Myocyte (in vitro differentiated cells): Measurements from ENCODE around the gene DCST1. TPM values are rescaled to one million over a fixed set of nuclear protein-coding genes. Genes with fewer than 3 reads are reported as not detected.

Source experiments
- DNase-seq: peaks from one replicate; pipeline ENCODE4 v3.0.0-alpha.2; 2012; ENCODE audit warnings: low read depth
- total RNA-seq: library from RNA; depleted of rRNA; stranded (reverse); fragments of >200 nt; gene quantifications from 2 replicates; pipeline ENCODE4 v1.2.3, GENCODE V29; 2014

Gene DCST1
- total RNA-seq, 1 donor from 2014 or later, result not detected

DNA sequence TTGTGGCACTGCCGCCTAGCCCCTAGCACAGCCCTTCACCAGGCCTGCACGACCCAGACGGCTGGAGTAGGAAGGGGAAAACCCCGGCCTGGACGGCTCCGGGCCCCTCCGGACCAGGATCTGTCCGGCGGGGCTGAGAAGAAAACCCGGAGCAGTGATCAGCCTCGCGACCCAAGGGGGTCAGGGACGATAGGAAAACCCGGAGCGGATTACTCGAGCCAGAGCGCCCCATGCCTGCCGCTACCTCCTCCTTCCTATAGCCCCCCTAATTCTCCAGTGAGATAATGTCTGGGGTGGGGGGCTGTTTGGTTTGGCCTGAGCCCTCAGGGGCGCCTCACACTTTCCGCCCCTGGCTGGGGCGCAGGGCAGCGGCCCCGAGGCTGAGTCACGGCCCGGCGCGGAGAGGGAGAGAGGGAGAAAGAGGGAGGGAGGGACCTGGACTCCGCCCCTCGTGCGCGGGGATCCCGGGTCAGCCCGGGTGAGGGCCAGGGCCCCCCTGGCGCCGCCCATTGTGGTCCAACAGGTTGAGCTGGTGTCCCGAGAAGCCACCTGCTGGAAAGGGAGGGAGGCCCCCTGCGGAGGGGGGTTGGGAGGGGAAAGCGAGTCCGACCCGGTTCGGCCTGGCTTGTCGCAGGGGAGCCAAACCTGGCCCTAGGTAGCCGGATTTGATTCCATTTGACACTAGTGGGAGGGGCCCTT lies 32.7 kb upstream of the DCST1 start:
- peak; percentile 94 for DNase-seq

DNA sequence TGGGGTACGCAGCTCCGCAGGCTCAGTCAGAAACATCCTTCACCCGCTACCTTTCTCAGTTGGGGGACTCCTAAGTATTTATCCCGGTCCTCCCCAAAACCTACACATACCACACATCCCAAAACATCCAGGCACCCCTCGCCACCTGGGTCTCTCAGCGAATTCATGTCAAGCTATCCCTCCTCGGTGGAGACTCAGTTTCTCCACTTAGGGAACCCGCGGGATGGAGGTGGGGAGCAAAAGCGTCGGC lies 32.3 kb upstream of the DCST1 start:
- DNase-seq, result no peak

DNA sequence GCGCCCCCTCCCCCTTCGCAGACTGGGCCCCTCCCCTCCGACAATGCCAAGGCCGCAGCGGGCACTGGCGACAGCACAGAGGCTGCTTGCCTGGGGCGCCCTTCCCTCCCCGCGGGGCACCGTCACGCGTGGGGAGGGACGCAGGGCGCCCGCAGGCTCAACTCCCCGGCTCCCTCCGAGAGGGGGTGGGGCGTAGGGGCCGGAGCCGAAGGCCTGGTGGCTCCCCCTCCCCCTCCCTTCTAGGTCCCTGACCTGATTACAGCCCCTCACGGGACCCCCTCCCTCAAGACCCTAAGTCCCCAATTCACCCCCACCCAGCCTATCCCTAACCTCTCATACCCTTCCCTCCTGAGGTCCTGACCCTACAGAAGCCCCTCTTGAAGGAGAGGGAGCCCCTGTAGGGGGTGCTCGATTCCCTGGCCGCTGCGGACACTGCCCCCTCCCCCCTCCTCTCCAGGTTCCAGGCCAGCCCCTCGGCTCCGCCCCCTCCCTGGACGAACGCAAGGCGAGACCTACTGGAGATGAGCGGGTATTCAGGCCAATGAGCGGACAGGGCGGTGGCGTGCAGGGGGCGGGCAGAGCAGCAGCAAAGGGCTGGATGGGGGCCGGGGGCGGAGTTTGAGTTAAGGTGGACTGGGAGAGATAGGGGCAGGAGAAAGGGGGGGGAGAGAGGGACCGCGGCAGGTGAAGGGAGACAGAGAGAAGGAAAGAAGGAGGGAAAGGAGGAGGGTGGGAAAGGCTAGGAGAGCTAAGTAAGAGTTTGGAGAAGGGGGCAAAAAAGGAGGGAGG lies 31.8 kb upstream of the DCST1 start:
- peak; percentile 100 for DNase-seq

DNA sequence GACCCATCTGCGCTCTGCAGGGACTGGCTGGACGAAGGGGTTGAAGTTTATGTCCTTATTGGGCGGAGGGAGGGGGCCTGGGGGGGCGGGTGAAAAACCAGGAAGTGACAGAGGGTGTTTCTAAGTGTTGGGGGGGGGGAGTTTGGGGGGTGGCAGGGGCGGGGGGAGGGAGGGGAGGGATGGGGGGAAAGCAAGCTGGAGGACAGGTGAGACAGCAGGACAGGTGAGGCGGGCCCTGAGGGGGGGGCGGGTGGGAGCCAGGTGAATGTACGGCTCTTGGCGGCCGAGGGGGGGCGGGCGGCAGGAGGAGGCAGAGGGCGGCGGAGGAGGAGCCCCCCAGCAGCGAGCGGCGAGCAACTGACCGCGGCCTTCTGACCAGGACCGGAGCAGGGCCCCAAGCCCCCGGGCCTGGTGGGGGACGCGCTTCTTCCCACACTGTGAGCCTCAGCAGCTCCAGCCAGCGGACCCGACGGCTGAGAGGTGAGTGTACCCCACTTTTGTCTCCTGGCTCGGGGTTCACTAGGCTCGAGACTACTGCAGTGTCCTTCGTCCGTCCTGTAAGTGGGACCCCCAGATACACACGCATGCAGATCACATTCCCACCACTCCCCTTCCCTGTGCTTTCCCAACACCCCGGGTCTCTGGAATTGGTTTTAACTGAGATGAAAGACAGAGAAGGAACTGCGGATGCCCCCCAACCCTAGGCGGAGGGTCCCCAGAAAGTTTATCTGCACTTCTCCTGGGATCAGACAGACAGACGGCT lies 31.0 kb upstream of the DCST1 start, which contains the start of gene ZBTB7B:
ZBTB7B (plus strand) TSS at position 339 of the 763 bp plus-strand sequence. CDS start 11,859 bp downstream, outside the sequence.
- DNase-seq, result no peak

DNA sequence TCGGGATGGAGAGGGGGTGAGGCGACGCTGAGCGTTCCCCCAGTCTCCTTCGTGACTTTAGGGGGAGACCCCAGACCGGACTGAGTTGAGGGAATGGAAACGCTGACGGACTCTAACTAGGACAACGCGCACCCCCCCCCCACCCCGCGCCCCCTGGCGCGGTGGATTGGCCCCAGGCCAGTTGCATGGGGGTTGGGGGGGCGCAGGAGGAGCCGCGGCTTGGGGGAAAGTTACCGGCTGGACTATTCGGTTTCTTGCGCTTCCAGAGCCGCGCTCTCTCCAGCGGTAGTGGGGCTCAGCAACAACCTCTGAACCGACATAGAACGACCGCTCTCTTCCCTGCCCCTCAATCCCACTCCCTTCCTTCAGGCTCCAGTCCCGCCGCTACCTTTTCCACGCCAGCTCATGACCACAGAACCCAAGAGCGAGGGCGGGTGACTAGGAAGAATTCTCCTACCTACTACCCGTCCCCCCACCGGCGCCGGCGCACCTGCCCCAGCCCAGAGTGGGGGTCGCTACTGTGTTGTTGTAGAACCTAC lies 30.3 kb upstream of the DCST1 start:
- DNase-seq, result no peak

DNA sequence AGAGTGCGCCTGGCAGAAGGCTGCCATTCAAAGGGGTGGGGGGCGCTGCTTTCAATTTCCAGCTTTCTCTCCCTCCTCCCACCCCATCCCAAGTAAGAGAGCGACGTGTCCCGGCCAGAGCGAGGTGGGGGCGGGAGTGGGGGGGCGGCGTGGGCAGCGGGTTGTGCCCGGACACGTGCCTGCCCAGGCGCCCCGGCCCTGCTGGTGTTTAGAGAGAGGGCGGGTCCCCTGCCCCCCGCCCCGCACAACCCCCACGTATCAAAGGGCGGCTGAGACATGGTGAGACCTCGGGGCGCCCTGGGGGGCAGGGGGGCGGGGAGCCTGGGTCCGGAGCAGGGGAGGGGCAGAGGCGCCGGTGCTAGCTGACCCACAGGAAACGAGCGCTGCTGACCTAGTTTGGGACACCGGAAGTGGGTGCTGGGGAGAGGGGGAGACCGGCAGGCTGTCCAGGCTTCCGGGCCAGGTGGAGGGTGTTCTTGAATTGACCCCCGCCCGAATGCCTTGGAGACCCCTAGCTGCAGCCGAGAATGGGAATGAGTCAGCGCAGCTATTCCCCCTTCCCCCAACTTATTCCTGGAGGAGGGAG lies 29.8 kb upstream of the DCST1 start:
- peak; percentile 76 for DNase-seq

DNA sequence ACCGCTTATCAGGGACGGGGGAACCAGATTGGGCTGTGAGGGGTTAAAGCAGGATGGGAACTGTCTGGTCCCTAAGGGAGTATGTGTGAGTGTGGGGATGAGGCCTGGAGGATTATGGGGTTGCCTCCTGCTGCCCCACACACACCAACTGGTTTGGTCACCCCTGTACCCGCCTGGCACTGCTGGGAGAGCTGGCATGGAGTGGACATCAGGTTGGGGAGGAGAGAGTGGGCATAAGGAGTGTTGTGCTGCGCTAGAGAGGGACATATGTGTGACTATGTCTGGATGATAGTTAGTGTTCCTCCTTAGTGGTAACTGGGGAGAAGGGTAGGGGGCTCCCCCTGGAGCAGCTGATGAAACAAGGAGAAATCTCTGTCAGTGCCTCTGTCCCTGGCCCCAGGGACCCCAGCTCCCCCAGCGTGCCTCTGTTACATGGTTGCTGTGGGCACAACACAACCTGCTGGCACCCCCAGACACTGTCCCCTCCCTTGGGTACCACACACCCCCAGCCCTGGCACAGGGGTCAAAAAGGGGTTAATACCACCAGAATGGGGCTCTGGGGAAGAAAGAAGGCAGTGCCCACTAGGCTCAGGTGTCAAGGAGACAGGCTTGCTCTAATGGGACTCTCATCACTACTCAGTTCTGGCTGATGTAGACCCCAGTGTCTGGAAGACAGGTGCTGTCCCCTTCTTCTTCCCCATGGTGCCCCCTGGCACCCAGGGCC lies 29.1 kb upstream of the DCST1 start:
- no peak for DNase-seq

DNA sequence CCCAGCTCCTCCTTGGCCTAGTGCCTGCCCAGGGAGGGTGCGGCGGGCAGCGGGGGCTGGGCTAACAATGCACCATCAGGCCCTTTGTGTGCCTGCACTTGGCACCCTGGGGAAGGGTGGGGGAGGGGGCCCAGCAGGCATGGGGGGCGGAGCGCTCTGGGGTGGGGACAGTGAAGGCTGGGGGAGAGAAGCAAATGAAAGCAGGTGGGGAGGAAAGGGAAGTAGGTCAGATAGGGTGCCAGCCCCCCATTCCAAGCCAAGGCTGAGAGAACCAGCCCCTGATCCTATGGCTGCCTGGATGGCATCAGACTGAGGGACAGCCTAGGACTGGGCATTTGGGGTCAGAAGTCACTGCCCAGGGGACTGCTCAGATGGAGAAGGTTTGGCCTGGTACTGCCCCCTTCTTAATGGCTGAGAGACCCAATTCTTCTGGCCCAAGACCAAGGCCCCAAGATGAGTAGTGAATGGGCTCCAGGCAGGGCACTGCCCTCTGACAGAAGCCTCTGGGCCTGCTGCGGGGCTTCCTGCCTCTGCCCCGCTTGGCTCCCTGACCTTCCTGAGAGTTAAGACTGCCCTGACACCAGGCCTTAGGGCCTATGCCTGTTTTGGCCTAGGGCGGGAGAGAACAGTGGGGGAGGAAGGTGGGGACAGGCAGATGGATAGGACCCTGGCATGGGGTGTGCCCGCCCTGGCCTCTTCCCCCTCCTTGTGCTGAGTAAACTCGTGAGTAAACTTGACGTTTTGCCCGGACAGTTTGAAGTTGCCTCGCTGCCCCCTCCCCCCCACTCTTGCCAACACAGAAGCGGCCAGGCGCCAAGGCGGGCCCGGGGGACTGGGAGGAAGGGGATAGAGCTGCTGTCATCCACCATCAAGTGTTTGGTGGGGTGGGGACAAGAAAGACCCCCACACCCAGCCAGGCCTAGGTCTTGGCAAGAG lies 28.3 kb upstream of the DCST1 start:
- no peak for DNase-seq

DNA sequence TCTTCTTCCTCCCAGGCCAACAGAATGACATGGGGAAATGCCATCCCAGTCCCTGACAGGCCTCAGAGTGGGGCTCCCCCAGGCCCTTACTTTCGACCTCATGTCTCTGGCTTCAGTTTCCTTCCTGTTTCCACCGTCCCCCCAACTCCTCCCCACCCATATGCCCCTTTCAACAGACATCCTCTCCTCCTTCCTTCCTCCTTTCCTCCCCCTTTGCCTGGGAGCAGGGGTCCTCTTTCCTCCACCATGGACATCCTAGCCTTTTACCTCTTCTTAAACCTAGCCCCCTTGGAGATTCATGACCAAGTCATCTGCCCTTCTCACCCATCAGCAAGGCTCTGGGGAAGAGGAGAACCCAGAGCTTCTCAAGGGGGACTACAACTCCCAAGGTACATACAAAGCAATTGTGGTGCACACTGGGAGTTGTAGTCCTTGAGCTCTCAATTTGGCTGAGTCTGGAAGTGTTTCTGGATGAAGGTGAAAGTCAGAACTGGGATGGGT lies 27.0 kb upstream of the DCST1 start:
- DNase-seq, result no peak

DNA sequence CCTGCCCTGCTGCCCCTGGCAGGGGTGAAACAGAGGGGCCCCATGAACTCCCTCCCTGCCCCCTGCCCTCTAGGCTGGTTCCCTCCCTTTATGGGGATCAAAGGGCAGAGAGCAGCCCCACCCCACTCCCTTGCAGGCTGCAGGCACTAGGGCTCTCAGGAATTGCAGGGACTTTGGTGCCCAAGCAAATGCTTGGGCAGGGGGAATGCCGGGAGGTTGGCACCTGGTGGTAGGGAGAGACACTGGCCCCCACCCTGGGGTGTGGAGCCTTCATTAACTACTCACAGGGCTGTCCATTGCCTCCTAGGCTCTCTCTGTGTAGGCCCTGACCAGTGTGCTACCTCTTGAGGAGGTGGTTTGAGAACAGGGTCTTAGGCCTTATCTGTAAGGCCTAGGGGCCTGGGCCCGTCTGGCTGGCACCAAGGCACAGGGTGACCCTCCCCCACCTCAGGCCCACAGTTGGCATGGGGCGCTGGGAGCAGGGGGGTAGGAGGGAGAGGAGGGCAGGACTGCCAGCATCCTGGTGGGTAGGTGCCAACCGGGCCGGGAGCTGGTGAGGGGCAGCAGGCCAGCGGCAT lies 26.3 kb upstream of the DCST1 start:
- no peak for DNase-seq

DNA sequence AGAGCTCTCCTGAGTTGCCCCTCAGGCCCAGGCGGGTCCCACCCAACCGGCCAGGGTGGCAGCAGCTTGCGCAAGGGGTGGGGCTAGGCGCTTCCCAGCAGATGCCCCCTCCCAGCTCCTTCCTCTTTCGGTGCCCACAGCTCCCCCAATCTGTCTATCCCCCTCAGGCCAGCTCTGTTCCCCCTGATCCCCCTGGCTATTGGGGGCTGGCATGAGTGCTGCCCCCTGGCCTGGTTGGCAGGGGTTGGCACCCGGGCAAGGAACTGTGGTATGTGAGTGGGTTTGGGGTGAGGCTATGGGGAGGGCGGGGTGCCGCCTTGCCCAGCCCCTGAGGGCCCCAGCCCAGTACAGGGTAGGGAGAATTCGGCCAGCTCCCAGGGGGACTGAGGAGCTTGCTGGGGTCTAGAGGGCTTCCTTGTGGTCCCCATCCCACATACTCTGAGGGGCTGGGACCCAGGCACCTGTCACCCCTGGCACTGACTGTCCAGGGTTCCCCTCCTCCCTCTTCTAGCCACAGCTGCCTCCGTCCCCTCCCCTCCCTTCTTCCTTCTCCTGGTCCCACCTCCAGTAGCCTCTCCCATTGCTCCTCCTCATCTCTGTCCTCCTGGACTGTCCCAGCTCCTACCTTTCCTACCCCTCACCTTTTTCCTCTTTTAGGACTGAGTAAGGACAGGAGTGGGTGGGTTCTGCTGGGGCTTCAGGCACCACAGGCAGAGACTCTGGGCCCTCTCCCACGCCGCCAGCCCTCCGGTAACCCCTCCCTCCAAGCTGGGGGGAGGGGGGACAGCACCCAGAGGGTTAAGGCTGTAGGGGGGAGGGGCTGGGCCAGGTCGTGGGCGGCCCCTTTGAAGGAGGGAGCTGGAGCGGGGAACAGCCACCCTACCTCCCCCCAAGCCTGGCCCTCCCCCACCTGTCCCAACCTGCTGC lies 25.3 kb upstream of the DCST1 start:
- peak; percentile 70 for DNase-seq

DNA sequence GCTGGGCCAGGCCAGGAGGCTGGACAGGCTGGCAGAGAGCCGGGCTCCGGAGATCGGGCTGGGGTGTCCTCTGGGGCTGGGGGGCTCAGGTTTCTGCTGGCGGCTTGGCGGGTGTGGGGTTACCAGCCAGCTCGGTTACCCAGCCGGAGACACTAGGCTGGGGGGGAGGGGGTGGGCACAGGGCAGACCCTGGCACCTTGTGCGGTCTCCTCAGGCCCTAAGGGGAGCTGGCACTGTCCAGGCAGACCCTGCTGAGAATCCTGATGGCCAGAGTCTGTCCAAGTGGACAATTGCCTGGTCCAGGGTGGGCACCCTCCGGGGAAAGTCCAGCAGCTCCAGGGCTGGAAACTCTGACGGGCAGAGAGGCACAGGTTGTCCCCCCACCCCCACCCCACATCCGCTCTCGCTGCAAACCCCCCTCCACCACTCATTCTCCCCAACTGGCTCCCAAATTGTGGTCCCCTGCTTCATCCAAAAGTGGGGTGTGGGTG lies 24.4 kb upstream of the DCST1 start:
- no peak for DNase-seq

DNA sequence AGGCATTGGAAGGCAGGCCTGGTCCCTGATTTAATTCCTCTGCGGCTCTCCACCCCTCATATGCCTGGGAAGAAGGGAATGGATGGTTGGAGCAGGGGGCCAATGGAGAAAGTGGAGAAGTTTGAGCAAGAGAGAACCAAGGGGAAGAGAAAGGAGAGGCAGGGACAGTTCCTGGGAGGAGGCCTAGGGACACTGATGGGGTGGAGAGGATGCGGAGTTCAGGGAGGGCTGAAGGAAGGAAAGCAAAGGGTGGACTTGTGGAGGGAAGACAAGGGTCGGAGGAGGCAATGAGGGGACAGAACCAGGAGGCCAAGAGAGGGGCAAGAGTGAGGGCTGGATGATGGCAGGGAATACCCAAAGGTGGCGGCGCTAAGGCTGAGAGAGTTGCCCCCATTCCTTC lies 23.9 kb upstream of the DCST1 start:
- DNase-seq, result no peak

DNA sequence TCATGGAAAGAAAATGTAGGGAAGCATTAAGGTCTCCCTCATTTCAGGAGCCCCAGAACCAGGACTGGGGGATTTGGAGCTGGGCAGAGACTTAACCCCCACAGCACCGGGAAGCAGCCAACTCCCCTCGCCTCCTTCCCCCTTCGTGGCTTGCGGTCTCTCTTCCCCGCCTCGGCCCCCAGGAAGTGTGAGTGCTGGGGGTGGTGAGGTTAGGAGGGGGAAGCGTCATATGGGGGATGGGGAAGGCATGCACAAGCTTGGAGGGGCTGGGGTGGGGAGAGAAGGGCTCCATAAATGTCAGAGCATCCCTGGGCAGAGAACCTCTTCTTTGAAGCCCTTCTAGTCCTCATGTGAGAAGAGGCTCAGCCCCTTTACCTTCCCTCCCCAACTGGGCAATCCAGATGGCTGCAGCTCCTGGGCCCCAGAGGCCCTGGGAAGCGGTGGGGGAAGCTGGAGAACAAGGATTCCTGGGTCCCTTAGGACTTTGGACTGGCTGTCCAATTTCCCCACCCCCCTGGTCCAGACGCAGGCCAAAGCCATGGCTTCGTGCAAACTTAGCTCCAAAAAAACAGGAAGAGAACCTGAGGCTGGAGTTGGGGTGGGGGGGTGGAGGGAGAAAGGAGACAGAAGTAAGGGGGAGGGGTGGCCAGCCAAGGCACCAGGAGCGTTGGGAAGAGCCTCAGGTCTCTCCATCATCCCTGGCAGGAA lies 23.3 kb upstream of the DCST1 start:
- no peak for DNase-seq

DNA sequence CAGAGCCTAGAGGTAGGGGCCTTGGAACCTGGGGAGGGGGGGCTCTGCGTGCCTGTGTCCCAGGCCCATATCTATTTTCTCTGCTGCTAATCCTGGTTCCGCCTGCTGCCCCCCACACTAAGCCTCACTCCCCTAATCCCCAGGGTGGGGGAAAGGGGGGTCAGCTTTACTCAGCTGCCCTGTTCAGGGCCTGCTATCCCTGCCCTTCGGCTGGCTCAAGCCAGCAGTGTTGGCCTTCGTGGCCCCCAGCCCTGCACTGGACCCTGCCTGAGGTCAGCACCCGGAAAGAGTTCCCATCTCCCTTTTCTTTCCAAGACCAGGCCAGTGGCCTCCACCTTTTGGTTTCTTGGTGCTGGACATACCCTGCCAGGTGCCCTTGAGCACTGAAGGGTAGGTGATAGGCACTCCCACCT lies 22.6 kb upstream of the DCST1 start:
- DNase-seq, result no peak

DNA sequence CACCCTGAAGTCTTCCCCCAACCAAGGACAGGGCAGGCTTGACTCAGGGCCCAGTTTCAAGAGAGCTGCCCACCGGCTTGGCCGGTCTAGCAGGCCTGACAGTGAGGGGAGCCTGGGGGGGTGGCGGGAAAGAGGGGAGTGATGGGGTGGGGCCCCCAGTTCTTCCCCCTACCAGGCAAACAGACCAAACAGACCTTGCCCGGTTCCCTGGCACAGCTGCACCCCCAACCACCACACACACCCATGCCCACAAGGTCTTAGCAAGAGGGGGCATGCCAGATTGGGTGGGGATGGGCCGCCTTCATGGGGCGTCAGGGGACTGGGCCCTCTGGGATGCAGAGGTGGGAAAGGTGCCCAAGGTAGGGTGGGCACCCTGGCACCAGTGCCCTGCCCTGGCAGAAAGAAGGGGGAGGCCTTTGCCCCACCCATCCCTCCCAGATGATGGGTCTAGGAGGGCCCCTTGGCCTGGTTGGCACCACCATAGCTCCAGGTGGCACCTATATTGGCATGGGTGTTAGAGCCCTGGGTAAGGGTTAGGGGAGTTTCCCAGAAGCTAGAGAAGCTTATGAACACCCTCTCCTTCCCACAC lies 22.1 kb upstream of the DCST1 start:
- no peak for DNase-seq

DNA sequence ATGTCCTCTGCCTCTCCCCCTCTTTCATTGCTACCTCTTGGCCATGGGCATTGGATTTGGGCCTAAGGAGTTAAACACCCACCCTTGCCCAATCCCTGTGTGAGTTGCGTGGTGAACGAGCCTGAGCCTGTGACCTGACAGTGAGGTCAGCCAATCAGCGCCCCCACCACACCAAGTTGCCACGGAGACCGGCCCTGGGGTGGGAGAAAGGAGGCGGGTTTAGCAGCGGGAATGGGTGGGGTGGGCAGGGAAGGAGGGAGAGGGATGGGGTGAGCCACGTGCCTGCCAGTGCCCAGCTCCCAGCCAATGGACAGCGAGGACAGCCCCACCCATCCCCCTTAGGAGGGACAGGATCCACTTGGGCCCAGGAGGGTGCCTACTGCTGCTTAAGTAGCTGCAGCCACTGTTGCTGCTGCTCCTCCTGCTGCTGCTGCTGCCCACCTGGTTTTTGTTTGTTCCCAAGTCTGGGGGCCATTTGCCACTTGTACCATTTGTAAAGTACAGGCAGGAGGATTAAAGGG lies 21.5 kb upstream of the DCST1 start:
- peak; percentile 39 for DNase-seq
